Activated naive CD4-positive, alpha-beta T cell (primary cell): ENCODE measurements around the gene KCNJ2.

Experiments used
- DNase-seq, 4 experiments: peaks; one replicate each; lab custom pipeline; 2025; lab: John Stamatoyannopoulos, UW

The KCNJ2 gene

DNA sequence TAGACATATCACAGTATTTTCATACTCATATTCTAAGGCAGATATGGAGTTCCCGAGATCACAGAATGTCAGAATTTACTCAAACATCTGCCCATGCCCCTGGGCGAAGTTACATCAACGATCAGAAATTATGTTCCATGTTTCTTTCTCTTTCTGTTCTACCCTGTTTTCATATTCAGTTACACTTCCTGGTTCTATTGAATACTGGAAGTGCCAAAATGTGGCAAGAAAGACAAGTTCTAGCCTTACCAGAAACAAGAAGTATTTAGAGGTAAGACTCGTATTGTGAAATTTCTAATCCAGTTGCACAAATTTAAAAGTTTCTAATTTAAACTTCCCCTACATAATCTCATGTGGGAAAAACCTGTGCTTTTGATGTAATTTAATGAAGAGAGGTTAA lies 36.1 kb downstream of the KCNJ2 start:
- DNase-seq: no peak

DNA sequence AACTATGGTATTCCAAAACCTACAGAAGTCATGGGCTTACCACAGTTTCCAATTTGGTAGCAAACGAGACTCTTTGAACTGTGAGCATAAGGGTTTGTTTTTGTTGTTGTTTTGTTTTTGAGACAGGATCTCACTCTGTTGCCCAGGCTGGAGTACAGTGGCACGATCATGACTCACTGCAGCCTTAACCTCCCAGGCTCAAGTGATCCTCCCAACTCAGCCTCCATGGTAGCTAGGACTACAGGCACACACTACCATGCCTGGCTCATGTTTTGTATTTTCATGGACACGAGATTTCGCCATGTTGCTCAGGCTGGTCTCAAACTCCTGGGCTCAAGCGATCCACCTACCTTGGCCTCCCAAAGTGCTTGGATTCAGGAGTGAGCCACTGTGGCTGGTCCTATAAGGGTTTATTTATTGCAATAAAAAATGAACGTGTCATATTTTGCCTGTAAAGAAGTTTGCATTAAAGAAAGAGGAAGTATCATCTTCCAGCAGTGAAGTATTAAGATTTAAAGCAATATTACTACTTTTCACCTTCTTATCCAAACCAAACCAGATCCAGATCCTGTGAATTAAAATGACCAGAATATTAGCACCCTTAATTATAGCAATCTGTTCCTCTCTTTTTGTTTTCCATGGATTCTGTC lies 37.2 kb downstream of the KCNJ2 start:
- no peak for DNase-seq

DNA sequence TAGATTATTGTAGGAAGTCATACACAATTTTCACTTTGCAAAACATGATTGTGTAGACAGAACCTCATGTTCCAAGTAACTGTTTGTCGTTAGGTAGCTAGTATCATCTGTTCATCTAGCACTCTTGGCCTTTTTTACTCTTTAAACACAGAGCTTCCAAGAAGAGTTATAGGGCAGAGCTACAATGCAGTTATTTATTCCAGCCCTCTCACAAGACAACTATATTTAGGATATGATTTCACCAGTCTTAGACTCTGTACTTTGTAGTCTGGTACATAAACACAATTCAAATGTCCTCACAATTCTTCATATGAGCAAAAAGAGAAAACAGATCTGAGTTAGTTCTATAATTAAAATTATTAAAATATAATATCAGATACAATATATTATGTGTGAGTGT lies 37.9 kb downstream of the KCNJ2 start:
- DNase-seq: no peak

GRCh38 chr17:70208080-70208794 lies 38.9 kb downstream of the KCNJ2 start:
- no peak for DNase-seq

- no peak for DNase-seq
These were observed 39.7 kb downstream of the KCNJ2 start for GRCh38 chr17:70208825-70209555.

DNA sequence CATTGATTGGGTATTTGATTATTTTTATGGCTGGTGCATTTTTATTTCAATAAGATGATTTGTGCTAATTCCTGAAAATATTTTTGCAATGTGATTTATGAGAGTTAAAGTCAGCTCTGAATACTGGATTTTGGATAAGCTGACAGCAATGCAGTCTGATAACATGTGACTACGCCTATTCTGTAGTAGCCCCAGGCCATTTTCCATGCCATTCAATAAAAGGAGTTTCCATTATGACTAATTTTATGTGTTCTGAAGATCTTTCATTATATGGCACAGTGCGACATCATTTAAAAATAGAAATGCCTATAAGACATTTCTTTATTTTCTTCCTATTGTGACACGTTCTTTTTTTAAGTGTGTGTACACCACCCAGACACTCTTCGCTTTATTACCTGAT lies 46.3 kb downstream of the KCNJ2 start:
- no peak for DNase-seq

DNA sequence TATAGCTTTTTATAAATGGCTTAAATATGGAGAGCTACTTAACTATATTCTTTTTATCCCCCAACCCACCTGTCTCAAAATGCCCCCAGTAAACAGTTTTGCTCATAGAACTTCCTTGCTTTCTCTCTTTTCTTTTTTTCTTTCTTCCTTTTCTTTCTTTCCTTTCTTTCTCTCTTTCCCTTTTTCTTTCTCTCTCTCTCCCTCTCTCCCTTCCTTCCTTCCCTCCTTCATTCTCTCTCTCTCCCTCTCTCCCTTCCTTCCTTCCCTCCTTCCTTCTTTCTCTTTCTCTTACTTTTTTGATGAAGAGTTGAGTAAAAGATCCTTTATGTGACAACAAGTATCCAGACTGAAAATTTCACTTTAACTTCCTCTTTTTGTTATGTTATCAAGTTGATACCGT lies 48.2 kb downstream of the KCNJ2 start:
- DNase-seq: no peak

- no peak for DNase-seq
These were observed 55.9 kb downstream of the KCNJ2 start for GRCh38 chr17:70225276-70225675.
